ENCODE results near the gene ATF5.
A peak's percentile ranks its signal among the peaks of the same experiment; 100 is the strongest.

Gene ATF5

DNA sequence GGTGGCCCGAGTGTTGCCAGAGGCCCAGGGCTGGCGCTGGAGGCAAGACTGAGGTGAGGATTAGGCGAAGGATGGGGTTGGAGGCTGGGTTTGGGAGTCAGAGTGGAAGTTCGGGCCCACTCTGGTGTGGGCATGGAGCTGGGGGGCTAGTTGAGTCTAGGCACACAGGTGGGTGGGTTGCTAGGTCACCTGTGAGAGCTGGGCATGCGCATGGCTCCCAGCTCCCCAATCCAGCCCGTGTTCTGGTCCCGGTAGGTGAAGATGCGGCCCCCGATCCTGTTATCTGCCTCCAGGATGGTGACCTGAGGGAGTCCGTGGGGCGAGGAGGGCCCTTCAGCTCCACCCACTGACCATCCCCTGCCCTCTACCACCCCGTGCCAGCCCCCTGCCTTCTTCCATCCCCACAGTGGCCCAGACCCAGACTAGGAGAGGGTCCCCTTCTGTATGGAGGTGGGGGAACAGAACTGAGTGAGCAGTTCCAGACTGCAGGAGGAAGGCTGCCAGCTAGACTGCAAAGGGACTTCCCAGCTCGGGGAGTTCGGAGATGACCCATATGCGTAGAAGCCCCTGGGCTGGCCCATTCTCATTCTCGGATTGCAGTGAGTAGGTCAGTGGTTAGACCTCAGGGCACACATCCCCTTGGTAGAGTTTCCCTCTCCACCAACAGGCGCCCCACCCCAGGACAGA lies 34.0 kb upstream of the ATF5 start:
- DNase-seq, result peak; percentile 25

DNA sequence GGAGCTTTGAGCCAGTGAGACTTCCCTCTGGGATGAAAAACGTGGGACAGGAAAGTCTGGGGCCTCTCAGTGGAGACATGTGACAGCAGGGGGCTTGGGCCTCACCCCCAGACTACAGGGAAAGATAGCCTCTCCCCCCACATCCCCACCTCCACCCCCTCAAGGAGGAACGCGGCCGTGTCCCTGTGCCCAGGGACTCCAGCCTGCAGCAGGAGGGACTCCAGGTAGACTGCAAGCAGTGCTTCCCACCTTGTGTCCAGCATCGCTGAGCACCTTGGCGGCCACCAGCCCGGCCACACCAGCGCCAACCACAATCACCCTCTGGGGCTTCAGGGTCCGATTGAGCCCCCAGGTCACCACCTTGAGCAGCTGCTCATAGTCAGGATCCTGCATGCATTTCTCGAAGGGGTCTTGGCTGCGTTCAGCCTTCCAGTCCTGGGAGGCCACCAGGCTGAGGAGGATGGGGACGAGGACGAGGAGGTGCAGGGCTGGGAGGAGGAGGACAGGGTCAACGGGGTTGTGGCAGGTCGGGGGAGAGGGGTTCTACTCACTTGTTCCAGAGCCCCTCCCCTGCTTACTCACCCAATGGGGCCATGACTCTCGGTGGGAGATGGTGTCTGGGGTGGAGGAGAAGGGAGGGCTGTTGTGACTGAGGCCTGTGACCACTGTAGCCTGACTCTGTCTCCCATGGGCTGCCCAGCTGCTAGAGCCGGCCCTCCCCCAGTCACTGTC lies 33.3 kb upstream of the ATF5 start:
- DNase-seq, result peak; percentile 15

DNA sequence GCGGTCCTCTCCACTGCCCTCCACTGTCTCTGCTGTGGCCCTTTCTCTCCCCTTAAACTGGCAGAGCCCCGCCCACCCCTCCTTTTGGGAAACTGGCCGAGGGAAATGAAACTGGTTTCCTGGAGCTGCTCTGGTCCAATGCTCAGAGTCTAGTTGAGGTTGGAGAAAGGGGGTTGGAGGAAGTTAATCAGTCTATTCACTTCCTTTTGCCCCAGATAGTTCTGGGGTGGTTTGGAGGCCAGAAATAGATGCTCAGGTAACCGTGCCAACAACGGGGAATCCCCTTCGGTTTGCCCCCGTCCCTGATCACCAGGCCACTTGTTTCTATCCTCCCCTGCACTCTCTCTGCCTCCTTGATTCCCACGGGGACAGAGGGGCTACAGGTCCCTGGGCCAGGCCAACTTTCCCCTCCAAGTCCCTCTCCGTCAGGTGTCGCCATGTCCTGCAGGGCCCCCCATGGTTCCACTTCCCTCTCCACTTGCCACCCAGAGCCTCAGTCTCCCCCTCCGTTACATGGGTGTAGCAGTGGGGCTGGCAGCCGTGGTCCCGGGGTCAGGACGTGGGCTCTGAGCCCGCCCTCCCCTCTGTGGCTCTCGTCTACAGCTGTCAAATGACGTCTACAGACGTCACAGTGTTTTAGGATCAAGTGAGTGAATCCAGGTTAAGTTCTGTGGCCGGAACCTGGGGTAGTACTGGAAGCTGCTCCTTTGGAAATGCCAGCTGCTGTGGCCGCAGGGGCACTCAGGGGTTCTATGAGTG lies 32.0 kb upstream of the ATF5 start, which contains the start of gene IL4I1:
Gene IL4I1, minus strand, starts transcription at position 25 of the 759 bp plus-strand sequence. CDS start 727 bp downstream, outside the sequence.
- DNase-seq, result no peak

DNA sequence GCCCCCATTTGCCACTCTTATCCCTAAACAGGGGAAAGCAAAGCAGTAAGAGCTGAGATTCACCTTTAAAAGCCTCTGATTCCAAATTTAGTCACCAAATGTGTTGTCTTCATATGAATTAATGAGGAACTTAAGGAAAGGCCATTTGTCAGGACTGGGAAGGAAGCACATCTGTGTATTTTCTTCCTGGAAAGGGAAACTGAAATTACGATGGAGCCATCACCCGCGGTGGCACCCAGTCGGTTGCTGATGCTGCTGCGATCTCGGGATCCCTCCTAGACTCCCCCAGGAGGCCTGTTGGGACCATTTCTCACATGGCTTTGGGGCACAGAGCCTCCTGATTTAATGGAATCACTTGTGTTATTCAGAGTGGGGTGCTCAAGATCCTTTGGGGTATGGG lies 24.9 kb upstream of the ATF5 start:
- DNase-seq, result no peak

DNA sequence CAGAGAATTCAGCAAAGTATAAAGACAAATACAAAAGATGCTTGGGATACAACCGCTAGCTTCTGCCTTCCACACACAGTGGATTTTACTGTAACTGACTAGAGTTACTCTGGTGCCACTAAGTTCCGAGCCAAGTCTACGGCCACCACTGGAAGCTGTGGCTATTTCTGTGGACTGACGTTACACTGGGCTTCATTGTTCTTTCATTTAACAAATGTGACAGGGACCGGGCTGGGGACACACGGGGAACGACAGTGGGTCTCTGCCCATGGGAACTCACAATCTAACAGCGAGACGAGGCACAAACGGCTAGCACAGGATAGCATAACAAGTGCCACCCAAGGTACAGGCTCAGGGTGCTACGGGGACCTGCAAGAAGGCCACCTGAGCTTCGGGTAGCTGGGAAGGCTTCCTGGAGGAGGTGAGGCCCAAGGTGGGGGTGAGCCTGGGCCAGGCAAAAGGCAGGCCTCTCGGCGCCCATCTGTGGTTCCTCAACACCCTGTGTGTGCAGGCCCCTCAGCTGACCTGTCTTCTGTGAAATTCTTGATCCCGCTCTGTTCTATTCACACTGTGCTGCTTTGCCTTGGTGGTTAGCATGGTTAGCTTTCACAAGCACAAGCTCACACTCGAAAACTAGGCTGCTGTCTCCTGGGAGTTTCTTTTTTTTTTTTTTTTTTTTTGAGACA lies 22.0 kb upstream of the ATF5 start:
- DNase-seq, result no peak

DNA sequence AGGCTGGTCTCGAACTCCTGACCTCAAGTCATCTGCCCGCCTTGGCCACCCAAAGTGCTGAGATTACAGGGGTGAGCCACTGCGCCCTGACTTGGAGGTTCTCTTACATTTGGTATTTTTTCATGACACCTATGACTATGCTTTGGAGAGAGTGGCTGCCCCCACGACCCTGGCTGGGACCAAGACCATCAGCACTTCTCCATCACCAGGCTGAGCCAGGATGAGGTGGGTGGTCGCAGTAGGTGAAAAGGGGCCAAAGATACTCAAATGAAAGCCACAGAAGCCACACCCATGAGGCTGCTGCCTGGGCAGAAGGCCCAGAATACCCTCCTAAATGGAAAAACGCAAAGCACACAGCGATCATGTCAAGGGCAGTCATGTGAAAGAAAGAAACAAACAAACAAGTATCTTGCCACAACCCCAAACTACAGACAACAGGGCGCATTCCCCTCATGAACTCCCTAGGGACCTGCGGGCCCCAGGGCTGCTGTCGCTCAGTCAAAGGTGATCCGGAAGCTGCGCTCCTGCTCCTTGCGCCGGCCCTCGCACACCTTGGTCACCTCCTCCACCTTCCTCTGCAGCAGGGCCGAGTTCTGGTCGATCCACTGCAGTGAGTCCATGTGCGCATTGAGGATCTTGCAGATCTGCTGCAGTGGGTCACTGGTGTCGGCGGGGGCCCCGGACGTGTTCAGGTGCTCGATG lies 21.1 kb upstream of the ATF5 start:
- DNase-seq, result no peak

DNA sequence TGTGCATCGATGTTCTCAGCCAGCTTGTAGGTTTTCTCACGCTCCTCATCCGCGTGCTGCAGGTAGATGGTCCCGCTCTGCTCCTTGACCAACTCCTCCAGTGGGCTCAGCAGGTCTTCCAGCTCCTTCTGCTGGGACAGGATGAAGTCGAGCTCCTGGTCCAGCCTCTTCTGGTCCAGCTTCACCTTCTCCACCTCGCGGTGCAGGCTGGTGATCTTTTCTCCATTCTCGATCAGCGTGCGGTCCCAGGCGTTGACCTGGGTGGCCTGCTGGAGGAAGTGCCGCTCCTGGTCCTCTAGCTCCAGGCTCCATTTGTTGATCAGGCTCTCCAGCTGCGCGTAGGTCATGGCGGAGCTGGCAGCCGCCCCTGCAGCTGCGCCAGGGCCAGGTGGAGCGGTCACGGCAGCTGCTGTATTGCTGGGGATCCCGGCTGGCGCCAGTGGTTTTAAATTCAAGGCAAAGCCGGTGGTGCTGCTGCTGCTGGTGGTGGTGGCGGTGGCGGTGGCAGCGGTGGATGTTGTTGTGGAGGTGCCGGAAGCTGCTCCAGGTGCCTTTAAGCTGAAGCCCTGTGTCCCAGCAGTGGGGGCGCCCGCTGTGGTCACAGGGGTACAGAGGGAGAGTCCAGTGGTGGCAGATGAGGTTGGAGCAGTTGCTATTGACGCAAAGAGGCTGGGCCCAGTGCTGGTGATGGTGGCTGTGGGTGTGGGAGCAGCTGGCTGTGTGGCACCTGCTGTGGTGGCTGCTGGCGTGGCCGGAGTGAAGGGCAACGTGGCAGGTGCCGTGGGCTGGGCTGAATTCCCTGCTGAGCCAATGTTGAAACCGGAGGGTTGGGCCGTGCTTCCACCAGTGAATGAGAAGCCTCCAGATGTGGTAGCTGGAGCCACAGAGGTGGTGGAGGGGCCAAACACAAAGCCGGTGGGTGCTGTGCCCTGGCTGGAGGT lies 20.3 kb upstream of the ATF5 start:
- DNase-seq, result peak; percentile 14

DNA sequence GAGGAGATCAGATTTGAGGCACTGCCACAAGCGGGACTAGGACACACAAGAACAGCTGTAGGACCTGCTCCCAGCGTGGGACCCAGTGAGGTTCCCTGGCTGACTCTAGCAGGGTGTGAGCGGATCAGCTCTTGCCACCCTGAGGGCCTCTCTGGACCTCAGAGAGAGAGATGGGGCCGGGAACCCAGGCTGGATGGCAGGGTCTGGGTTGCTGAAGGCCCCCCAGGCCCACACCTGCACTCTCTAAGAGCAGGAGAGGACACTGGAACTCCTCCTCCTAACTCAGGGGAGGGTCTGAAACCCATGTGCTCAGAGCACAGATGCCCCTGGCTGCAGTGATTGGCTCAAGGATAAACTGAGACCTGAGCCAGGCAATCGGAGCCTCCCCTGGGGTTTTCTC lies 18.8 kb upstream of the ATF5 start:
- no peak for DNase-seq

DNA sequence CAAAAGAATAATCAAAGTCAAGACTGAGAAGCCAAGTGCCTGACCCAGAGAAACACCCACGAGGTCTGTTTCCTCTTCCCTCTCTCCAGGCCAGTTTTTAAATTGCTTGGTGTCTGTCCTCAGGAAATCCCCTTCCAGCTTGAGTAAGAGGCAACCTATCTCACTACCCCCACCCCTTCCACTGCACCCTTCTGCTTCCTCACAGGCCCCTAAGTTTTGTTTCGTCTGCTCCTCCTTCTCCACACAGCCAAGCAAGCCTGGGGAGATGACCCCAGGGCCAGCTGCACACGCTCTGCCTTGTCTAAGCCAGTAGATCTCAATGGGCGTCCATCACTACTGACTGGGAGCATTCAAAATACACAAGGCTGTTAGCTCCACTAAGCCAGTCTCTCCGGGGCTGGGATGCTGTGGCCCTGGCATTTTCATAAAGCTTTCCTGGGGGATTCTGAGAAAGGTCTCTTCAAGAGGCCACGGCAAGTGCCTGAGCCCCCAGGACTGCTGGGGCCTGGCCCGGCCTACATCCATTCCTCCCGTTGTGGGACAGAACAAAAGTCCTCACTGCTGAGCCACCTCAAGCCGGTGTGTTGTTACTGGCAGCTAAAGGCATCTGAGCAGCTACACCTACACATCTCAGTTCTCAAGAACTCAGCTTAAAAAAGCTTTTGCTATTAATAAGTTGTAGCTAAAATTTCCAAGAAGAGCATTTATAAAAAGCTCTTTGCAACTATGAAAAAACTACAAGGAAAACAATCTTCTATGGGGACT lies 17.4 kb upstream of the ATF5 start:
- peak; percentile 28 for DNase-seq

DNA sequence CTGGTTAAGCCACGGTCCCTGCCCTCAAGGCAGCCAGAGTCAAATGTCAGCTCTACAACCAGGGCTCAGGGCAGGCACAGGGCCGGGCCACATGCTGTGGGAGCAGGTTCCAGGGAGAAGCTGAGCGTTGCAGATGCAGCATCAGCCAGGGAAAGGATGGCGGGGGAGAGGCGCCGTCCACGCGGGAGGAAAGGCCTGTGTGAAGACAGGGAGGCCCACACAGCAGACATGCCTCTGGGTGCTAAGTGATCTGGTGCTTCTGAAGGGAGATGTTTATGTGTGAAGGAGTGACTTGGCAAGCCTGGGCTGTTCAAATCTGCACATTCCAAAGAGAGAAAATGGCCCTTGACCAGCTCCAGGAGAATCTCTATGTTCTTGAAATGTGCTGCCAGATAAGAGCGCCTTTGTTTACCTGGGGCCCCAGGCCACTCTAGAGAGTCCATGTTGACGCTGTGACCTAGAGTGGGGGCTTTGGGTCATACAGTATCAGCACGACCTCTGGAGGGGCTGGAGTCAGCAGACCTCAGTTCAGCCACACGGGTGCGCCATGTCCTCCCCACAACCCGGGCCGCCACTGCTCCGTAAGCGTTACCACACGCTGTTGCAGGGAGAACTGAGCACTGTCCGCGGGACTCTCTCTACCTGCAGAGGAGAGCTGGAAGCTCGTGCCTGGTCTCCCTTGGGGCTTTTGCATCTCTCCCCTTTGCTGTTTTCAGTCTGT lies 15.9 kb upstream of the ATF5 start:
- DNase-seq, result no peak

DNA sequence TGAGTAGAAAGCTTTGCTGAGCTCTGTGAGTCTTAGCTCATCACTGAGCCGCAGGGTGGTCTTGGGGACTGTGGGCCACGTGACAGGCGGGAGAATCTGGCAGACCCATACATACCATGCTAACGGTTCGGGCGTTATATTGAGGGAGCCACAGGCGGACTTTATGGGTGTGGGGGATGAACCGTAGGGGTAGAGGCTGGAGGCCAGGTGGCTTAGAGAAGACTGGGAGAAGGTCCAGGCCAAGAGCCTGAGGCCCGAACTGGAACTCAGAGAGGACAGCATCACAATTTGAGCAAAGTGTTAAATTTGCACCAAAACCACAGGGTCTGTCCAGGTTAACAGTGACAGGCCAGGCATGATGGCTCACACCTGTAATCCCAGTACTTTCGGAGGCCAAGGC lies 15.3 kb upstream of the ATF5 start:
- DNase-seq, result no peak

DNA sequence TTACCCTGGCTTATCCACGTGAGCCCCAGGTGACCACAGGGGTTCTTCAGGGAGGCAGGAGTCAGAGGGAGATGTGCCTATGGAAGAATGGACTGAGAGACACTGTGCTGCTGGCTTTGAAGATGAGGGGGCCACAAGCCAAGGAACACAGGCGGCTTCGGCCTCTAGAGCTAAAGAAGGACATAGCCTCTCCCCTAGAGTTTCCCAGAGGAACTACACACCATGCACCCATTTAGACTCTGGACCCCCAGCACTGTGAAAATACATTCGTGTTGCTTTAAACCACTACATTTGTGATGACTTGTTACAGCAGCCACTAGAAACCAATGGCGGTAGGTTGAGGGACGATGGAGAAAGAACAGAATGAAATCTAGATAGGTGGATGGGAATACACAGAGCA lies 13.7 kb upstream of the ATF5 start:
- no peak for DNase-seq

DNA sequence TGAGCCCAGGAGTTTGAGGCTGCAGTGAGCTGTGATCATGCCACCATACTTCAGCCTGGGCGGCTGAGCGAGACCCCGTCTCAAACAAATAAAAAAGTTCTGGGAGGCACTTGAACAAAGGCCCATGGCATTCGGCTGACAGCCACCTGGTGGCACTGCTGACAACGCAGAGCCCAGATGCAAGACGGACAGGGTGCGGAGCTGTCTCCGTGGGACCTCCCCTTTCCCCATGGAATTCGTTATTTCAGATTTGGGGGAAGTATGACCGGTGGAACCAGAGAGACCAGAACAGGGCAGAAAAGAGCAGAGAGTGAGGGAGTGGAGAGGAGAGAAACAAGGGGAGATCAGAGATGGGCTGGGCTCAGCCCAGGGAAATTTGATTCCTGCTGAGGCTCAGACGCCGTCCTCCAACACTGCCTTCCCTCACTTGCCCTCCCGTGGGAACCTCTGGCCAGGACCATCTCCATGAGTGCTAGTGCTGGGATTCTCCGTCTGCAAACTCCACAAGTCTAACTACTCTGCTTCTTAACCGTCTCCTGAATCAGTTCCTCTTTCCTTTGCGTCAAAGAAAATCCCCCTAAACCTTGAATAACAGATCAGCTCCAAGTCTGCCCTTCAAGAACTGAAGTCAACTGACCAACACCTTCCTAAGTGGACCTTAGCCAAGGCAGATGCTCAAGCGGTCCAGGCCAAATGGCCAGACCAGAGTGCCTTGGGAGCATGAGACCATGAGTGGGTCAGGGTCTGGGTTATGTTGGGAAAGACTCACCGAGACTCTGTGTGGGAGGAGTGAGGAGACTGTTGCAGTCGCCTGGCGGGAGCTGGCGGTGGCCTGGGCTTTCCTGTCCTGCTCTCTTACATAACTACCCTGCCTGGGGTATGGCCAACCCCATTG lies 11.9 kb upstream of the ATF5 start:
- no peak for DNase-seq

DNA sequence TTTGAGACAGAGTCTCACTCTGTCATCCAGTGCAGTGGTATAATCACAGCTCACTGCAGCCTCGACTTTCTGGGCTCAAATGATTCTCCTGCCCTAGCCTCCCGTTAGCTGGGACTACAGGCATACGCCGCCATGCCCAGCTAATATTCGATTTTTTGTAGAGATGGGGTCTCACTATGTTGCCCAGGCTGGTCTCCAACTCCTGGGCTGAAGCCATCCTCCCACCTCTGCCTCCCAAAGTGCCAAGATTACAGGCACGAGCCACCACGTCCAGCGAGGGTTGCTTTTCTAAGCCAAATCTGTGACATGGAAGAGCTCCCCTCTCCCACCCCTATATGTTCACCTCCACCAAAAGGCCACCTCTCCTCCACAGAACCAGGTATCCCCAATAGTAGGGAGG lies 10.9 kb upstream of the ATF5 start:
- DNase-seq, result no peak

DNA sequence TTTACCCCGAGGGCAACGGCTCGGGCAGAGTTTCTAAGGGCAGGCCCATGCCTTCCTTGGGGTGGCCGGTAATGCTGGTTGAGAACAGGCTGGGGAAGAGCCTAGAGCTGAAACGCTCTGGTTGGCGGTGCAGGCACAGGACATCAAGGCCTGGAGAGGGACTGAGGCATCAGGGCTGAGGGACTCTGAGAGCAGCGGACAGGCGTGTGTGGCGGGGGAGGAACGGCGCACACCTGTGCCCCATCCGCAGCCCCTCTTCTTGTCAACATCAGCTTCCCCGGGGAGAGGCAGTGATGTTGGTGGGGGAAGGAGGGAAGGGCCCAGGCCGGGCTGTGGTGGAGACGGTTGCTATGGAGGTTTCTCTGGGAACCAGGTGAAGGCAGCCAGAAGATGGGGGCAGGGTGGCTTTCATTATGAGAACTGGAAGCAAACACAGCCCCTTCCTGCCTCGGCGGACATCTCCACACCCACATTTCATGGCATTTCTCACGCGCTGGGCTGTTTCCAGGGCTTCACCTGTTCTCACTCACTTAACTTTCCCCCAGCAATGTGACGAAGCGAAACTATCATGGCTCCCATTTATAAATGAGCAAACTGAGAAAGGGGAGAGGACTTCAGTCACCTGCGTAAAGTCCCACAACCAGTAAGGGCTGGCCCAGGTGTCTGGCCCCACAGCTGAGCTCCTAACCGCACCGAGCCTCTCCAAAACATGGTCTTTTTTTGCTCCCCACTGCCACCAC lies 8.2 kb upstream of the ATF5 start:
- DNase-seq, result no peak

DNA sequence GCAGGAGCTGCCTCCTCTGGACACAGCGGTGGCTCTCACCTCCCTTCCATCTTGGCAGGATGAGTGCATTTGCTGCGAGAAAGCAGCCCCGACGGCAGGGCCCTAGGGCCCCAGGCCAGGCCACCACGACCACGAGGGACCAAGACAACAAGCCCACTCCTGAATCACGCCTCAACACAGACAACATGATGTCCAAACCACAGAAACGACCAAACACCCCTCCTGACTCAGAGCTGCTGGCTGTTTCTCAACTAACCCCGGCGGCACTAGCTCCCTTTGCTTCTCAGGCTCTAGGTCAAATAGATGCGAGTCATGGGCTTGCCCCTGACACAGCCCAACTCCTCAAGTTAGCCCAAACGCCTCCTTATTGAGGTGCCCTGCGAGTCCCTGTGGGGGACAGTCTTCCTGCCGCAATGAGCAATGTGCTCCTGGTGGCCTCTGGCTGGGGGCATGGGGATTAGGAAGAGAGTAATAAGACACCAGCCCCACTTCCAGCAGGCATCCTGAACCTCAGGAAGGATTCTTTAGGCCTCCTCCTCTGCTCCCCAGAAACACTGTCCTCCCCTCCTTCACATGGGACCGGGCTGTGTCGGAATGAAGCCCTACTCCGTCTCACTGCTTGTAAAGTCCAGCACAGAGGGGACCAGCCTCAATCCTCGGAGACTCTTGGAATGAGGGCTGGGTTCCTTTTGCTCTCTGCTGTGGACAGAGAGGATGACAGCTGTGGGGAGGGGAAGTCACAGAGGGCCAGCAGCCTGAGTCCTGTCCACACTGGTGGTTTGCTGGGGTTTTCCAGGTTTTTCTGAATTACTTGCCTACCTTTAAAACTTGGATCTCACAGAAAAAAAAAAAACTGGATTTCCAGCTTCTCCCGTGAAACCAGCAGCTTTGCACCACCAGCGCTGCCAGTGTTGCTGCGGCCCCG lies 6.9 kb upstream of the ATF5 start:
- no peak for DNase-seq
